HepG2 (cell line): ENCODE results near the gene AP4M1. TPM values are rescaled to one million over a fixed set of nuclear protein-coding genes. Genes with fewer than 3 reads are reported as not detected.
A peak's percentile ranks its signal among the peaks of the same experiment; 100 is the strongest.

Experiments used
- ATF3 ChIP-seq: sonication (generic); formaldehyde crosslinking; IDR thresholded peaks from 2 replicates; pipeline ENCODE4 v1.4.0; 2020; ENCODE audit warnings: missing genetic modification reagents
- CHD4 ChIP-seq: fragments of 200-600 bp; sonication (generic); IDR thresholded peaks from 2 replicates; pipeline ENCODE4 v1.7.0; 2017; ENCODE audit warnings: mild to moderate bottlenecking, low read length, borderline replicate concordance
- HNRNPLL ChIP-seq: fragments of 200-400 bp; formaldehyde crosslinking; IDR thresholded peaks from 2 replicates; pipeline ENCODE4 v1.6.1; 2017; ENCODE audit warnings: mild to moderate bottlenecking, low read depth, low read length; ENCODE audit not compliant: poor library complexity, severe bottlenecking
- KLF6 ChIP-seq: IDR thresholded peaks from 2 replicates; pipeline ENCODE4 v1.8.0; 2016; ENCODE audit warnings: missing biosample characterization, missing genetic modification reagents
- PAF1 ChIP-seq: IDR thresholded peaks from 2 replicates; pipeline ENCODE4 v1.6.1; 2016; ENCODE audit warnings: missing genetic modification reagents, missing compliant biosample characterization
- RBFOX2 ChIP-seq: fragments of 200-400 bp; formaldehyde crosslinking; IDR thresholded peaks from 2 replicates; pipeline ENCODE4 v1.6.1; 2017; ENCODE audit warnings: low read depth, mild to moderate bottlenecking, low read length
- STAG1 ChIP-seq: sonication (generic); formaldehyde crosslinking; IDR thresholded peaks from 2 replicates; pipeline ENCODE4 v1.4.0; 2020; ENCODE audit warnings: missing genetic modification reagents
- ZNF20 ChIP-seq: sonication (generic); formaldehyde crosslinking; IDR thresholded peaks from 2 replicates; pipeline ENCODE4 v1.4.0; 2020; ENCODE audit warnings: mild to moderate bottlenecking, moderate library complexity, missing genetic modification reagents
- ZNF263 ChIP-seq: sonication (generic); formaldehyde crosslinking; IDR thresholded peaks from 2 replicates; pipeline ENCODE4 v1.4.0; 2020; ENCODE audit warnings: missing genetic modification reagents
- ZNF407 ChIP-seq: sonication (generic); formaldehyde crosslinking; IDR thresholded peaks from one replicate; pipeline ENCODE4 v1.5.1; 2020; ENCODE audit warnings: mild to moderate bottlenecking, missing genetic modification reagents; ENCODE audit errors: not compliant biosample characterization
- ZSCAN29 ChIP-seq: sonication (generic); formaldehyde crosslinking; conservative IDR thresholded peaks from 2 replicates; pipeline ENCODE4 v1.4.0; 2020; ENCODE audit warnings: mild to moderate bottlenecking, missing genetic modification reagents
- polyA plus RNA-seq, 8 experiments: library from polyadenylated mRNA; depleted of rRNA in 3 of 8; stranded (reverse) in 7 of 8; unstranded in 1 of 8; fragments of >200 nt; fragmentation: Illumina TruSeq in 4 of 8; extraction: Trizol in 4 of 8; gene quantifications; 2 replicates each; pipeline versions ENCODE4 v1.2.1 to v1.2.3, GENCODE V29; 2011 to 2016; ENCODE audit warnings: low read depth in 4 of 8, missing spikeins in 1 of 8, mixed read lengths in 1 of 8; ENCODE audit not compliant: insufficient read depth in 1 of 8
- total RNA-seq, 5 experiments: library from RNA; depleted of rRNA; stranded (reverse); fragments of >200 nt; fragmentation: Illumina TruSeq; extraction: Trizol; gene quantifications; 2 replicates each; pipeline ENCODE4 v1.2.3, GENCODE V29; 2016; ENCODE audit warnings: low read depth in 1 of 5

AP4M1 gene
- total and polyA plus RNA-seq, 2 of the 13 experiments (the other 11 are each of a cell fraction or from before 2014, with no cell fraction given): 6.3 to 9.7 TPM

GRCh38 chr7:100066953-100067352, 34.5 kb upstream of the AP4M1 start (continued):
- TF ChIP-seq ZNF407 (CRISPR knock-in tag) (no peak), ZNF263 (CRISPR knock-in tag) (0 out of 2 replicates have a peak, but pooled peaks have one; percentile 51), RBFOX2 (0 out of 2 replicates have a peak, but pooled peaks have one; percentile 16), HNRNPLL (no peak), ZNF20 (CRISPR knock-in tag) (no peak), STAG1 (CRISPR knock-in tag) (peak; percentile 32), KLF6 (CRISPR knock-in tag) (no peak), ATF3 (CRISPR knock-in tag) (no peak), ZSCAN29 (CRISPR knock-in tag) (no peak), PAF1 (CRISPR knock-in tag) (no peak), CHD4 (no peak)
